OCI-LY7 (cell line): Measurements from ENCODE around the gene CCDC102B. TPM values are rescaled to one million over a fixed set of nuclear protein-coding genes. Genes with fewer than 3 reads are reported as not detected.

Experiments used
- BruUV-seq: library from RNA; stranded (reverse); fragments of 400-500 nt; replicated peaks from 2 replicates; lab custom pipeline; 2021; lab: Mats Ljungman, UMichigan
- CTCF ChIA-PET: fragments of 300-600 bp; sonication (Branson Sonifier 250); formaldehyde crosslinking; loops from one replicate; lab custom pipeline; 2022; ENCODE audit warnings: antibody characterized with exemption; ENCODE audit not compliant: unreplicated experiment; lab: Charles Lee
- POLR2A ChIA-PET: fragments of 300-600 bp; sonication (Branson Sonifier 250); formaldehyde crosslinking; loops from one replicate; lab custom pipeline; 2022; ENCODE audit warnings: antibody characterized with exemption; lab: Charles Lee
- DNase-seq: peaks from one replicate; pipeline ENCODE4 v3.0.0-alpha.2; 2015; ENCODE audit warnings: low spot score
- H2AFZ ChIP-seq: fragments of 200-600 bp; sonication (generic), shearing (Covaris generic); 2 replicates; pipeline ENCODE4 v1.6.1; 2014; ENCODE audit warnings: mild to moderate bottlenecking, antibody characterized with exemption, low read length, moderate library complexity
- H3K27ac ChIP-seq: fragments of 200-600 bp; sonication (generic); 2 replicates; pipeline ENCODE4 v1.5.1; 2014; ENCODE audit warnings: mixed run types, low read depth, mild to moderate bottlenecking, moderate library complexity, low read length, inconsistent platforms; ENCODE audit not compliant: poor library complexity, severe bottlenecking
- H3K36me3 ChIP-seq: fragments of 200-600 bp; sonication (generic); 2 replicates; pipeline ENCODE4 v1.6.1; 2014; ENCODE audit warnings: mild to moderate bottlenecking, antibody characterized with exemption, low read length, moderate library complexity, mixed read lengths; ENCODE audit not compliant: insufficient read depth
- H3K4me1 ChIP-seq: fragments of 200-600 bp; sonication (generic); 2 replicates; pipeline ENCODE4 v1.5.1; 2014; ENCODE audit warnings: mild to moderate bottlenecking, low read length; ENCODE audit not compliant: insufficient read depth, poor library complexity, severe bottlenecking
- H3K4me2 ChIP-seq: fragments of 200-600 bp; sonication (generic); 2 replicates; pipeline ENCODE4 v1.6.1; 2014; ENCODE audit warnings: mild to moderate bottlenecking, low read length
- H3K4me3 ChIP-seq: fragments of 200-600 bp; sonication (generic); 2 replicates; pipeline ENCODE4 v1.5.1; 2014; ENCODE audit warnings: mild to moderate bottlenecking, low read depth, low read length; ENCODE audit not compliant: poor library complexity, severe bottlenecking
- H3K79me2 ChIP-seq: fragments of 200-600 bp; sonication (generic); 2 replicates; pipeline ENCODE4 v1.6.1; 2016; ENCODE audit warnings: low read depth, mild to moderate bottlenecking, low read length, moderate library complexity, mixed read lengths; ENCODE audit not compliant: insufficient read depth
- H3K9me2 ChIP-seq: fragments of 200-600 bp; sonication (generic); 2 replicates; pipeline ENCODE4 v1.6.1; 2016; ENCODE audit warnings: mild to moderate bottlenecking, low read length, mixed read lengths; ENCODE audit not compliant: insufficient read depth
- H3K9me3 ChIP-seq: fragments of 200-600 bp; sonication (generic); 2 replicates; pipeline ENCODE4 v1.6.1; 2014; ENCODE audit warnings: mild to moderate bottlenecking, mixed run types, low read length, mixed read lengths
- H4K20me1 ChIP-seq: fragments of 200-600 bp; sonication (generic); 2 replicates; pipeline ENCODE4 v1.6.1; 2014; ENCODE audit warnings: mild to moderate bottlenecking, antibody characterized with exemption, low read length, moderate library complexity, mixed read lengths; ENCODE audit not compliant: insufficient read depth
- CTCF ChIP-seq: fragments of 200-600 bp; sonication (generic); conservative IDR thresholded peaks from 2 replicates; pipeline ENCODE4 v1.5.1; 2014; ENCODE audit warnings: mild to moderate bottlenecking, antibody characterized with exemption, low read length, moderate library complexity, mixed read lengths
- EZH2phosphoT487 ChIP-seq: fragments of 200-600 bp; sonication (generic); IDR thresholded peaks from 2 replicates; pipeline ENCODE4 v1.6.1; 2018; ENCODE audit warnings: low read depth, borderline replicate concordance, mild to moderate bottlenecking, mixed run types, antibody characterized with exemption, low read length, moderate library complexity, mixed read lengths
- intact Hi-C: fragments of 100-400 bp; cut with micrococcal nuclease; formaldehyde crosslinking; loops from one replicate; pipeline ENCODE4 v1.10.0; 2022; ENCODE audit not compliant: unreplicated experiment
- total RNA-seq, 2 experiments: library from RNA; depleted of rRNA in 1 of 2; stranded (reverse); fragments of >200 nt in 1 of 2; shearing (Covaris generic) in 1 of 2; gene quantifications; 2 replicates each; pipeline ENCODE4 v1.2.3, GENCODE V29; 2014 to 2022

The CCDC102B gene
- total RNA-seq, 2 experiments from 2014 or later = 0.46 to 0.54 TPM

- TF ChIP-seq EZH2phosphoT487 = no peak
- no peak for TF ChIP-seq CTCF
- Histone ChIP-seq H3K4me2 (no peak overlapping the region), H3K36me3 (no peaks in the 10 kb centered on the region), H3K4me3 (no peak overlapping the region), H3K79me2 (no peaks in the 10 kb centered on the region), H3K9me2 (no peaks in the 10 kb centered on the region), H2AFZ (no peak overlapping the region), H4K20me1 (no peaks in the 10 kb centered on the region), H3K4me1 (no peaks in the 10 kb centered on the region), H3K27ac (no peak overlapping the region), H3K9me3 (no peaks in the 10 kb centered on the region)
- no peak for DNase-seq
- BruUV-seq = no TSS peak
- ChIA-PET CTCF (no interaction called here), POLR2A (no interaction called here)
- intact Hi-C loops = no loop called here
Measured at GRCh38 chr18:68830256-68831045, 32.6 kb downstream of the CCDC102B start.

- Histone ChIP-seq H3K79me2 (no peaks in the 10 kb centered on the region), H3K9me3 (no peaks in the 10 kb centered on the region), H2AFZ (no peak overlapping the region), H3K4me3 (no peak overlapping the region), H3K9me2 (no peaks in the 10 kb centered on the region), H3K4me1 (no peaks in the 10 kb centered on the region), H4K20me1 (no peaks in the 10 kb centered on the region), H3K27ac (no peak overlapping the region), H3K4me2 (no peak overlapping the region), H3K36me3 (no peaks in the 10 kb centered on the region)
- ChIA-PET POLR2A (interaction anchor here (0.6 kb wide), 1 partner anchor 53 kb away, joined by 4 read pairs; no protein-coding TSS in a partner anchor), CTCF (no interaction called here)
- intact Hi-C loops = no loop called here
- BruUV-seq = no TSS peak
- TF ChIP-seq CTCF (no peak), EZH2phosphoT487 (no peak)
- DNase-seq = no peak
Measured at GRCh38 chr18:68833756-68834155, 35.9 kb downstream of the CCDC102B start.
